ENCODE measurements around the gene DISC1. TPM values are rescaled to one million over a fixed set of nuclear protein-coding genes. Genes with fewer than 3 reads are reported as not detected.
A peak's percentile ranks its signal among the peaks of the same experiment; 100 is the strongest.

DISC1 gene
- total RNA-seq, 2 experiments from 2014 or later: 1.9 to 3.8 TPM

DNA sequence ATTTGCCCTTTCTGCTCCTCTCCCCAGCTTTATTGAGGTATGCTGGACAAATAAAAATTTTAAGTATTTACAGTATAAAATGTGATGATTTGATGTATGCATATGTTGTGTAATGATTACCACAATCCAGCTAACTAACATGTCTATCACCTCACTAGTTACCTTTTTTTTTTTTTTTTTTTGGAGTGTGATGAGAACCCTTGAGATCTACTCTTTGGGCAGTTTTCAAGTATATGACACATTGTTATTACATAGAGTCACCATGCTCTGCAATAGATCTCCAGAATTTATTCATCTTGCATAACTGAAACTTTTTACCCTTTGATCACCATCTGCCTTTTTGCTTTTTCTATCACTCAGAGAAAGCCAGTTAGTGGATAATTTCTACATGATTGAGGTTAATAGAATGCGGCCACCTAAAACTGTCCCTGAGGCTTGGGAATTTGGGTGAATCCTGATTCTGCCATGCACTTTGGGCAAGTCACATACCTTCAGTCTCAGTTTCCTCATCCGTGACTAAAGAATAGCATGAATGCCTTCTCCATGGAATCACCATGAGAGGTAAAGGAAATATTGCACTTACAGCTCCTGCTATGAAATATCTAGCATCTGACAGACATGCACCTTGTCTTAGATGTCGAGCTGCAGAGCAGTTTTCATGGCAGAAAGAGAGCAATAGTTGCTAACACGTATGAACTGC lies 295.2 kb downstream of the DISC1 start:
- Mint-ChIP-seq H3K27me3 (peaks cover 2% of the 10 kb centered on the region), H3K36me3 (ENCODE audit: low read depth) (no peaks in the 10 kb centered on the region), H3K9me3 (ENCODE audit: low read depth) (no peaks in the 10 kb centered on the region), H3K4me1 (peaks cover 64% of the 10 kb centered on the region), H3K4me3 (no peak overlapping the region), H3K27ac (no peak overlapping the region)
- ChIA-PET POLR2A (no interaction called here), CTCF (interaction anchor here (0.8 kb wide), 1 partner anchor 17 kb away, joined by 4 read pairs; no protein-coding TSS in a partner anchor)
- ATAC-seq (no peak), DNase-seq (no peak)
- intact Hi-C loops (cut with DNase I, micrococcal nuclease): no loop called here

DNA sequence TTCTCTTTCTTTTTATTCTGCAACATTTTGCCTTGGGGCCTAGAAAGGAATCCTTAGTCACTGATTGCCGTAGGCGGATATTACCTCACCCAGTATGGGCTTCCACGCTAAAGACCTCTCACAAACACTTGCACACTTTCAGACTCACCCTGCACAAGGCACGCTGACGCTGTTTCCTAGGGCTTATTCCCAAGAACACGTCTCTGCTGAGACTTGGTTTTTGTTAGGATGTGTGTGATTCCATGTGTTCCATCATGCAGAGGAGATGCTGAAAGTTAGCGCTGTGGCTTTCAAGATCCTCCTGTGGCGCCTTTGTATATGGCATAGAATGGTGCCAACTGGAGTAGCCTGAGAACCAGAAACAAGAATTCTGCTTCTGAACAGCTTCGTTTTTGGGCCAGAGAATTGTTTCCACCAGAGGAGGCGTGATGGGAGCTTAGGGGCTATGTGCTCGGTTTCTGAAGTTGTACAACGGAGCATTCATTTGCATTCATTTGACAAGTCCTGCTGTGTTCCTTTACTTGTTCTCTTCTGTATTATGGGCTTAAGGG lies 297.0 kb downstream of the DISC1 start:
- ATAC-seq: no peak
- Mint-ChIP-seq H3K9me3 (ENCODE audit: low read depth) (no peaks in the 10 kb centered on the region), H3K36me3 (ENCODE audit: low read depth) (no peaks in the 10 kb centered on the region), H3K4me1 (peaks cover 48% of the 10 kb centered on the region), H3K27me3 (no peaks in the 10 kb centered on the region), H3K4me3 (no peak overlapping the region), H3K27ac (no peak overlapping the region)
- ChIA-PET CTCF (no interaction called here), POLR2A (interaction anchor here (0.6 kb wide), 2 partner anchors 54 to 56 kb away, joined by 3 to 6 read pairs; no protein-coding TSS in a partner anchor)
- intact Hi-C loops (cut with DNase I, micrococcal nuclease): no loop called here
- DNase-seq: no peak

DNA sequence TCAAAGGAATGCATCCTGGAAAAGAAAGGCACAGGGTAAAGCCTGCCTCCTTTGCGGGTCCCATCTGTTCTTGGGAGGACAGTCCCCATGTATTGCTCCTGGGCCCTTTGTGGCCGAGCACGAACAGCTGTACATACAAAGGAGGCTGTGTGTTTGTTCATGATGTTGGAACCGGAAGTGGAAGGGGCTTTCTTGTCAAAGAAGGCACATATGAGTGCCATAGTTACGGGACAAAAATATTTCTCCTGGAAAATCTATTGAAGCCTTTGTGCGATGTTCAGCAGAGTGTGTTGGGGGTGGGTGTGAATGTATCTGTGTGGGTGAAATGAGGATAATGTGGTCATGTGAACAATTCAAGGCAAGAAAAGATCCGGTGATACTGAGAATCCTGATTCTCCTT lies 297.6 kb downstream of the DISC1 start:
- ChIA-PET CTCF (no interaction called here), POLR2A (no interaction called here)
- ATAC-seq (no peak), DNase-seq (no peak)
- intact Hi-C loops (cut with DNase I, micrococcal nuclease): no loop called here
- no peaks in the 10 kb centered on the region for H3K27me3 Mint-ChIP-seq
- H3K9me3 Mint-ChIP-seq (ENCODE audit: low read depth): no peaks in the 10 kb centered on the region
- H3K4me3 Mint-ChIP-seq: no peak overlapping the region
- no peaks in the 10 kb centered on the region for H3K36me3 Mint-ChIP-seq (ENCODE audit: low read depth)
- no peak overlapping the region for H3K27ac Mint-ChIP-seq
- peaks cover 47% of the 10 kb centered on the region for H3K4me1 Mint-ChIP-seq

DNA sequence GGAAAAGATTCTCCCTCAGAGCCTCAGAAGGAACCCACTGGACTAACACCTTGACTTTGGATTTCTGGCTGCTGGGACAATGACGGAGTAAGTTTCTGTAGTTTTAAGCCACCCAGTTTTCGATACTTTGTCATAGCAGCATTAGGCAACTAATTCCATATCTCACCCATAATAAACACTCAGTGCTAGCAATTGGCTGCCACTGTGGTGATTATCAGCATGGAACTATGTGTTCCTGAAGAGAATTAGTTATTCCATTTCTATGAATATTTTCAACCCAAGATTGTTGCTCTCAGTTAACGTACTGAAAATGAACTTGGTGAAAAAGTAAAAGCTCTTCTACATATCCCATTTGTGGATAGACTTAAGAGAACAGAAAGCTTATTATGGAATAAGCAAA lies 299.3 kb downstream of the DISC1 start:
- CTCF ChIA-PET: no interaction called here
- H3K4me3 Mint-ChIP-seq: no peak overlapping the region

DNA sequence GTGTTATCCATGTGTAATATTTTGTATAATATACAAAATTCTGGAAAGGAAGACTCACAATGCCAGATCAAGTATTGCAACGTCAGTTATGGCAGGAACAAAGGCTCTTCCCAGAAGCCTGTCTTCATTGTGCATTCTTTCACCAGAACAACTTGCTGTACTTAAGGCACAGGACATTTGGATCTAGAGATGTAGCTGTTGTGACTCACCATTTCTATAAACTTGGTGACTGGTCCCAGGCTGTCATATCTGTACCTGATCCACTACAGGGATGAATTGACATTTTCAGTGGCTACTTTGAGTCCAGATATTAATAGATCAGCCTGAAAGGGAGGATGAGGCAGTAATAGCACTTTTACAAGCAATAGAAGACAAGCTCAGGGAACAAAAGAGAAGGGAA lies 299.8 kb downstream of the DISC1 start:
- ChIA-PET CTCF (no interaction called here), POLR2A (no interaction called here)
- Mint-ChIP-seq H3K27me3 (no peaks in the 10 kb centered on the region), H3K4me1 (peaks cover 43% of the 10 kb centered on the region), H3K27ac (no peak overlapping the region), H3K4me3 (no peak overlapping the region), H3K9me3 (ENCODE audit: low read depth) (no peaks in the 10 kb centered on the region), H3K36me3 (ENCODE audit: low read depth) (no peaks in the 10 kb centered on the region)
- ATAC-seq: peak; percentile 30
- intact Hi-C loops (cut with DNase I, micrococcal nuclease): no loop called here
- DNase-seq: no peak

More for the DNA sequence above, 299.3 kb downstream of the DISC1 start:
- intact Hi-C loops (cut with DNase I, micrococcal nuclease): no loop called here
- ATAC-seq: no peak
- Mint-ChIP-seq H3K27ac (no peak overlapping the region), H3K9me3 (ENCODE audit: low read depth) (no peaks in the 10 kb centered on the region), H3K4me1 (peaks cover 46% of the 10 kb centered on the region), H3K27me3 (no peaks in the 10 kb centered on the region), H3K36me3 (ENCODE audit: low read depth) (no peaks in the 10 kb centered on the region)
- POLR2A ChIA-PET: no interaction called here
- DNase-seq: no peak

DNA sequence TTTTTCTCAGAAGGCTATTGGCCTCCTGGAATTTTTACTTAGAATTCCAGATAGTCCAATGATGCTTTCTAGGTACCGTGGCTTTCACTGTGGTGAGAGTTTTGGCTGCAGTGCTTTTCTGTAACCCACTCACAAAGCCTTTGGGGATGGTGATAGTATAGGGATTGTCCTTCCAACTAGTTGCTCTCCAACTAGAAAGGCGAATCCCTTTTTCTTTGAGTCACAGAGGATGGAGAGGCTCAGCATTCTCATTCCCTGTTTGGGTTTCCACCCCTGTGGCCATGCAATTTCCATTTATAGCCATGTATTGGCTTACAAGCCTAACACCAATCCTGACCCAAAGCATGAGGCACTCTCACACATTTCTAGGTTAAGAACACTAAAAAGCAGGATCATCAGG lies 300.3 kb downstream of the DISC1 start:
- Mint-ChIP-seq H3K36me3 (ENCODE audit: low read depth) (no peaks in the 10 kb centered on the region), H3K4me1 (peaks cover 38% of the 10 kb centered on the region), H3K27me3 (no peaks in the 10 kb centered on the region), H3K4me3 (no peak overlapping the region), H3K9me3 (ENCODE audit: low read depth) (peaks cover 2% of the 10 kb centered on the region), H3K27ac (no peak overlapping the region)
- ChIA-PET POLR2A (no interaction called here), CTCF (no interaction called here)
- intact Hi-C loops (cut with DNase I, micrococcal nuclease): no loop called here
- no peak for DNase-seq
- ATAC-seq: no peak

DNA sequence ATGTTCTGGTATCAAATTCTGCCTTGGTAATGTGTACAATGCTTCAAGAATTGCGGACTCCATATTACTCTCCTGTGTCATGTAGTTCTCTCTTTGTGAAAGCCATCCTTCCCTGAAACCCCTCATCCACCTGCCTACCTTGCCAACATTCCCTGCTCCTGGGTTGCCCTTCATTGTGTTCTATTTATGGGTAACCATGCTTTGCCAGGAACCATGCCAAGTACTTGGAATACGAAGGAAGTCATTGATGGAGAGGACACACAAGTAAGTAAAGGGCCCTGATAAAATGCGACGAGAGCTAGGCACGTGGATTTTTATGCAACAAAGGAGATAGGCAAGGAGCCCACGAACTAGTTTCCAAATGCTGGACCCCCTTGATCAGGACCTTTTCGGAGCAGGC lies 300.8 kb downstream of the DISC1 start:
- ChIA-PET POLR2A (no interaction called here), CTCF (no interaction called here)
- ATAC-seq: no peak
- Mint-ChIP-seq H3K27me3 (no peaks in the 10 kb centered on the region), H3K36me3 (ENCODE audit: low read depth) (no peaks in the 10 kb centered on the region), H3K4me3 (no peak overlapping the region), H3K9me3 (ENCODE audit: low read depth) (peaks cover 2% of the 10 kb centered on the region), H3K27ac (no peak overlapping the region), H3K4me1 (peaks cover 34% of the 10 kb centered on the region)
- intact Hi-C loops (cut with DNase I, micrococcal nuclease): no loop called here
- no peak for DNase-seq

DNA sequence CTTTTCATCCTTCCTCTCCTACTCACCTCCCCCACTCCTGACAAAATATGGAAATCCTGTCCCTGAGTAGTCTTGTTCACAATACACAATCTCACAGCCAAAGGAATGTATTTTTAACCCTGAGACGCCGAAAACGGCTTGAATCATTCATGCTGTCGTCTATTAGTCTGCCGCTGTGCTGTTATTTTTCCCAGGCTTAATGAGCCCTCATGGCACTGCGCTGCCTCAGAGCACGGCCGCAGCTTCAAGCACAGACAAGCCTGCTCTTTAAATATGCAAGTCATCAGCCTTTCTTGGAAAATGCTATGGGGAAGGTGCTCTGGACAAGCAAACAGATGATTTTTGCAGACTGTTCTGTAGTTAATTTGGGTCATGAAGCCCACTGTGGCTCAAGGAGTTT lies 302.7 kb downstream of the DISC1 start:
- ChIA-PET POLR2A (no interaction called here), CTCF (no interaction called here)
- H3K9me3 Mint-ChIP-seq (ENCODE audit: low read depth): peaks cover 2% of the 10 kb centered on the region
- DNase-seq (no peak), ATAC-seq (no peak)
- peaks cover 25% of the 10 kb centered on the region for H3K4me1 Mint-ChIP-seq
- no peak overlapping the region for H3K4me3 Mint-ChIP-seq
- H3K36me3 Mint-ChIP-seq (ENCODE audit: low read depth): no peaks in the 10 kb centered on the region
- no peaks in the 10 kb centered on the region for H3K27me3 Mint-ChIP-seq
- intact Hi-C loops (cut with DNase I, micrococcal nuclease): no loop called here
- H3K27ac Mint-ChIP-seq: no peak overlapping the region

DNA sequence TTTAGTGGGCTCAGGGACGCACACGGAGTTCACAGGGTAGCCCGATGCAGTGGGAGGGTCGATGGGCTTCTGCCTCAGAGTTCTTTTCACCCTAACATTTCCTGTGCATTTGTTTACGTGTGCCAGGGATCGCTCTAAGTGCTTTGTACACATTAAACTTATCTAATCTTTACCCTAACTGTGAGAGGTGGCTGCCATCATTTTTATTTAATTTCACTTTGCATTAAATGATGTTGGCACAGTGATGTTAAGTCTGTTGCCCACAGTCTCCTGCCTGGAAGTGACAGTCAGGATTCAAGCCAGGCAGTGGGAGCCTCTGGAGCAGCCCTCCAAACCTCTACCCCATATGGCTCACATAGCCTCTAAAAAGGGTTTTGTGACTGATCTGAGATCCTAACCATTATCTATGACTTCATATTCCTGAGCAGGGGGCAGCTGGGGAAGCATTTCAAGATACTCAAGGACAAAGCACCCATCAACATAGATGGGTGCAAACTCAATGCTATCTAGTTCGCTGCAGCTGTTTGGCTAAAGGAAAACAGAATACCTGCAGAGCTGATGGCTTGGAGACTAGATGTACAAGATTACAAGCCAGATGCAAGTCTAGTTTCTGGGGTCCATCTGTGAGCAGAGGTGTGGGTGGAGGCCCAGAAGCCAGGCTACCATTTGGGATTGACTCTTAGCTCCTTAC lies 303.8 kb downstream of the DISC1 start:
- DNase-seq (no peak), ATAC-seq (no peak)
- no peak overlapping the region for H3K4me3 Mint-ChIP-seq
- H3K4me1 Mint-ChIP-seq: peaks cover 24% of the 10 kb centered on the region
- peaks cover 2% of the 10 kb centered on the region for H3K9me3 Mint-ChIP-seq (ENCODE audit: low read depth)
- ChIA-PET CTCF (interaction anchor here (1.0 to 3.5 kb wide), 3 partner anchors 11 to 126 kb away, joined by 5 to 22 read pairs (median 7); no protein-coding TSS in a partner anchor), POLR2A (no interaction called here)
- intact Hi-C loops (cut with DNase I, micrococcal nuclease): loop anchor here (5.0 kb wide), 2 partner anchors 63 to 173 kb away; no protein-coding TSS in a partner anchor
- H3K27me3 Mint-ChIP-seq: no peaks in the 10 kb centered on the region
- H3K36me3 Mint-ChIP-seq (ENCODE audit: low read depth): no peaks in the 10 kb centered on the region
- H3K27ac Mint-ChIP-seq: no peak overlapping the region

DNA sequence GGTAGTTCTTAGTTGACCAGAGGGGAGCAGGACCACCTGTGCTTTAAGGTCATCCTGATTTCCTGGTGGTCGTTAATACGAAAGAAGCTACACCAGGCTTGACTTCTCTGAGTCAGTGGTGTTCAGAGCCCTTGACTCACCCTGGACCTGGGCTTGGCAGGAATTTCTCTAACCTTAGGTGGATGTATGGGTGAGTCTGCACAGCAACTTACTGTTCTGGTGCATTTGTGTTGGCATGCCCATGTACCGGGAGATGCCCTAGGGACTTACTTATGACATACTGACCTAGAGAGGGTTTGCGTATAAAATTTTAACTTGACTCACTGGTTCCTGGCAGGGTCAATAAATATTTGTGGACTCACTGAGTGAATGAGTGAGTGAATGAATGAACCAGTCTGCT lies 304.6 kb downstream of the DISC1 start:
- ATAC-seq (no peak), DNase-seq (no peak)
- Mint-ChIP-seq H3K4me3 (no peak overlapping the region), H3K27me3 (no peaks in the 10 kb centered on the region), H3K4me1 (peaks cover 24% of the 10 kb centered on the region), H3K9me3 (ENCODE audit: low read depth) (peaks cover 2% of the 10 kb centered on the region), H3K27ac (no peak overlapping the region), H3K36me3 (ENCODE audit: low read depth) (no peaks in the 10 kb centered on the region)
- intact Hi-C loops (cut with DNase I, micrococcal nuclease): loop anchor here (5.0 kb wide), 2 partner anchors 64 to 174 kb away; no protein-coding TSS in a partner anchor
- CTCF ChIA-PET: interaction anchor here (0.6 to 3.5 kb wide), 6 partner anchors 12 to 388 kb away, joined by 3 to 22 read pairs (median 4); no protein-coding TSS in a partner anchor
- POLR2A ChIA-PET: interaction anchor here (0.6 kb wide), 1 partner anchor 568 kb away, joined by 3 read pairs; no protein-coding TSS in a partner anchor

DNA sequence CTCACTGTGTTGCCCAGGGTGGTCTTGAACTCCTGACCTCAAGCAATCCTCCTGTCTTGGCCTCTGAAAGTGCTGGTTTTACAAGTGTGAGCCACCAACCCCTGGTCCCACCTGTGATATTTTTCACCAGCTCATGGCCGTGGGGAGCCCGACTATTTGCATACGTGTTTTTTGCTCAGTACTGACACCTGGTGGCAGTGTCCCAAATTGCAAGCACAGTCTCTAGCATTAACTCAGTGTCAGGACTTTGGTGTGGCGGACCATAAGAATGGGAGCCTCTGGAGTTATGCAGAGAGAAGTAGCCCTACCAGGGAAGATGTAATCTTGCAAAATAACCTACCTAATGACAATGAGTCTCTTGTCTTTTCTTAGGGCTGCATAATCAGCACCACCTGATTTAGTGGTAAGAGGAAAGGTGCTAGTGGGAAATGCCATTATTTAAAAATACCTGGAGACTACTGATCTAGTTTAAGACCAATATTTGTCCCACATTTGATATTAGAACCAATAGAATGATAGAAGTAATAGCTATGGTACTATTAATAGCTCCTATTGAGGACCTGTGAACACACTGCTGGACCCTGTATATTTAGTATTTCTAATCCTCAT lies 305.4 kb downstream of the DISC1 start:
- Mint-ChIP-seq H3K4me3 (no peak overlapping the region), H3K27ac (no peak overlapping the region), H3K9me3 (ENCODE audit: low read depth) (peaks cover 2% of the 10 kb centered on the region), H3K36me3 (ENCODE audit: low read depth) (no peaks in the 10 kb centered on the region), H3K4me1 (peaks cover 20% of the 10 kb centered on the region), H3K27me3 (no peaks in the 10 kb centered on the region)
- POLR2A ChIA-PET: no interaction called here
- peak; percentile 71 for DNase-seq
- intact Hi-C loops (cut with DNase I, micrococcal nuclease): loop anchor here (2.0 to 5.0 kb wide), 3 partner anchors 65 to 175 kb away; no protein-coding TSS in a partner anchor
- peak; percentile 39 for ATAC-seq
- CTCF ChIA-PET: interaction anchor here (0.6 to 3.5 kb wide), 10 partner anchors 11 to 1096 kb away, joined by 3 to 22 read pairs (median 3); no protein-coding TSS in a partner anchor

Measured in activated CD4-positive, alpha-beta T cell treated with anti-CD3 and anti-CD28 coated beads for 36 hours (primary cell).